Activated CD4-positive, alpha-beta T cell treated with anti-CD3 and anti-CD28 coated beads, Interleukin-2, amount 50 U/mL, for 1 hour (primary cell): Measurements from ENCODE around the gene RCVRN.
"Not testable (repeated sequence)": the region's sequence is repeated elsewhere in the genome, so short reads cannot be mapped to it uniquely, and the experiment has no call there.

ENCODE experiments used
- DNase-seq: peaks from one replicate; pipeline ENCODE4 v3.0.0-alpha.2; 2020

RCVRN gene

GRCh38 chr17:9921216-9921615 lies 16.1 kb upstream of the RCVRN start:
- not testable (repeated sequence) for DNase-seq

GRCh38 chr17:9918804-9919352 lies 13.8 kb upstream of the RCVRN start:
- DNase-seq = no peak

GRCh38 chr17:9918352-9918751 lies 13.3 kb upstream of the RCVRN start:
- DNase-seq = no peak

GRCh38 chr17:9917801-9918200 lies 12.7 kb upstream of the RCVRN start:
- no peak for DNase-seq

GRCh38 chr17:9917131-9917530 lies 12.1 kb upstream of the RCVRN start:
- no peak for DNase-seq

- DNase-seq = no peak
These were observed 11.0 kb upstream of the RCVRN start for GRCh38 chr17:9916108-9916507.

- DNase-seq = no peak
These were observed 8.4 kb upstream of the RCVRN start for GRCh38 chr17:9913476-9913875.

GRCh38 chr17:9912121-9913099 lies 7.3 kb upstream of the RCVRN start:
- DNase-seq = no peak

- no peak for DNase-seq
These were observed 6.0 kb upstream of the RCVRN start for GRCh38 chr17:9911089-9911488.

- DNase-seq = no peak
These were observed 3.6 kb upstream of the RCVRN start for GRCh38 chr17:9908649-9909042.

- no peak for DNase-seq
These were observed 3.0 kb upstream of the RCVRN start for GRCh38 chr17:9907883-9908648.

GRCh38 chr17:9907131-9907530 lies 2.1 kb upstream of the RCVRN start:
- DNase-seq = no peak

GRCh38 chr17:9906616-9907015 lies 1.5 kb upstream of the RCVRN start:
- DNase-seq = no peak

- no peak for DNase-seq
These were observed 831 bp upstream of the RCVRN start for GRCh38 chr17:9905902-9906301.

GRCh38 chr17:9904277-9905077 lies 594 bp downstream of the RCVRN start:
- no peak for DNase-seq

- DNase-seq = no peak
These were observed 3.0 kb downstream of the RCVRN start for GRCh38 chr17:9902120-9902519.

- DNase-seq = no peak
These were observed 4.3 kb downstream of the RCVRN start for GRCh38 chr17:9900784-9901183.

- DNase-seq = no peak
These were observed 5.0 kb downstream of the RCVRN start for GRCh38 chr17:9900044-9900594.

GRCh38 chr17:9899280-9900043 lies 5.6 kb downstream of the RCVRN start:
- no peak for DNase-seq

GRCh38 chr17:9898812-9899211 lies 6.3 kb downstream of the RCVRN start:
- no peak for DNase-seq

GRCh38 chr17:9897372-9897968 lies 7.6 kb downstream of the RCVRN start:
- DNase-seq = no peak
